ENCODE data around the gene IL1RL1.

DNA sequence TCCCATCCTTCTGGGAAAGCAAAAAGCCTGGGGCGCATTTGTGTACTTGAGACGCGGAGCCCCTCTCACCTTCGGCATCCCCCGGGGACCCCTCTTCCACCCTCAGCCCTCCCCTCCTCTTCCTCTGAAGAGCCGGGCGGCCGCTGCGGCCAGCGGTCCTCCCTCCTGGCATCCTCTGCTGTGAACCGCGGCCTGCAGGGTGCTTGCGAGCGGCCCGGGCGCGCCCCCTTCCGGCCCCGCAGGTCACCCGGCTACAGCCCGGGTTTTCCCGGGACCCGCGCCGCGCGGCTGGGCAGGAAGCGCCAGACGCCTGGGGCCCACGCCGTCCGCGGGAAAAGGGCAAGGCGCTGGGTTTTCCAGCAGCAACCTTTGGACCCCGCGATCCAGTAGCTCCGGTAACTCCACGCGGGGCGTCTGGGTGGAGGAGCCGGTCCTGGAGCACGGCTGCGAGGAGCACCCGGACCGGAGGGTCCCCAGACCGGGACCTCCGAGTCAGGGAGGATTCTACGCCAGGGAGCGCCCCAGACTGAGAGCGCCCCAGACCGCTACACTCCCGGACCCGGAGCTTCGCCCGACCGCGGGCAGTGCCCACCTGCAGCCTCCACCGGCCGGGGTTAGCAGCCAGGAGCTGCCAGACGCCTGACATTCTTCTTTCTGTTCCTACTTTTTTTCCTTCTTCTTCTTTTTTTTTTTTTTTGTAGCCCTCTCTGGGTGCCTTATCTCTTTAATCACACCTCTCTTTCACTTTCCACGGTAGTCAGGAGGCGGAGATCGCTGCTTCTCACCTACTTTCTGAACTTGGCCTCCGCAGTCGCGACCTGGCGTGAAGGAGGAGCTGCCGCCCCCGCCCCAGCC, 44.4 kb downstream of the IL1RL1 start, which contains the start of gene IL18R1:
- TF ChIP-seq EZH2 (IDR thresholded peaks at IDR 0.05), result no peak
- no peak for TF ChIP-seq POLR2AphosphoS5 (IDR thresholded peaks at IDR 0.05; ENCODE audit: borderline replicate concordance, low read depth, low read length)
